ENCODE results near the gene ALX4.

GRCh38 chr11:44351898-44352498 is 42.1 kb upstream of the ALX4 start:
- TF ChIP-seq CTCF (IDR thresholded peaks at IDR 0.05) (peak; percentile 52), EZH2 (IDR thresholded peaks at IDR 0.05) (no peak)

All from neural progenitor cell (in vitro differentiated cells).